Nephron (organoid): ENCODE results near the gene PLOD3.

ENCODE experiments used
- H3K27ac Mint-ChIP-seq, 3 experiments: 2 replicates each; pipeline ENCODE4 v1.8.0; 2020; ENCODE audit warnings: mixed read lengths in 3 of 3, mild to moderate bottlenecking in 2 of 3, moderate library complexity in 1 of 3
- H3K27me3 Mint-ChIP-seq: 2 replicates; pipeline ENCODE4 v1.8.0; 2021; ENCODE audit warnings: low read depth, mild to moderate bottlenecking, moderate library complexity, mixed read lengths
- H3K36me3 Mint-ChIP-seq: 2 replicates; pipeline ENCODE4 v1.8.0; 2020; ENCODE audit warnings: low read depth, mixed read lengths
- H3K4me1 Mint-ChIP-seq: 2 replicates; pipeline ENCODE4 v1.8.0; 2020; ENCODE audit warnings: mixed read lengths
- H3K4me3 Mint-ChIP-seq, 3 experiments: 2 replicates each; pipeline ENCODE4 v1.8.0; 2020; ENCODE audit warnings: mild to moderate bottlenecking in 3 of 3, mixed read lengths in 3 of 3, moderate library complexity in 2 of 3
- H3K9me3 Mint-ChIP-seq: 2 replicates; pipeline ENCODE4 v1.8.0; 2020; ENCODE audit warnings: mixed read lengths
- TF ChIP-seq, protein P1 (sequence below), 3 experiments: fragments of 200-600 bp; sonication (generic); IDR thresholded peaks; one replicate each; pipeline ENCODE4 v1.5.0; 2021; ENCODE audit warnings: antibody characterized with exemption in 3 of 3; ENCODE audit not compliant: unreplicated experiment in 3 of 3

Gene PLOD3

DNA sequence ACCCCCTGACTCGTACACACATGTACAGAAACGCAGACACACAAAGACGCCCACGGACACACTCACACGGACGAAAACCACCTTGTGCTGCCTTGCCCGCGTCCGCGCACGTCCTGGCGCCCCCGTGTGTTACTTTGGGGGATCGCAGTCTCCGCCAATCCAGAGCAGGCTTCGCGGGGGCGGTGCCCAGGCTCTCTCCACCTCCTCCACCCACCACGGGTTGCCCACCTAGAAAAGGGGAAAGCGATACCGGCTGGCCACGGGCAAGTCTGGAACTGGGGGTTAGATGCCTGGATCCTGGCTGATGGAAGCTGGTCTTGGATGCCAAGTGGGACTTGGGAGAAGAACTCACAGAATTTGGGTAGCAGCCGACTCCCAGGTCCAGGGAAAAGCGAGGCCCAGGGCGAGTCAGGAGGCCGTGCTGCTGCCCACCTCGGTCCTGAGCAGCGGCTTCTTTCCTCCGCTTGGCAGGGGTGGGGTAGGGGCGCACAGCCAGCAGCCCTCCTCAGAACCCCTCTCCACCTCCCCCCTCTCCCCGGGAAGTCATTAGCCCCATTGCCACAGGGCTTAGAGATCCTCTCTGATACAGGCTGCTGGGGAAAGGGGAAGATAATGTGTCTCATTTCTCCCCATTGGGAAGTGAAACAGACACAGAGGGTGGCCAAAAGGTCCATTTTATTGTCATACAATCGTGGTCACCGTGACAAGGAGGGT is 47.4 kb downstream of the PLOD3 start:
- Mint-ChIP-seq H3K9me3 (no peaks in the 10 kb centered on the region), H3K27me3 (peaks cover 100% of the 10 kb centered on the region), H3K4me1 (peaks cover 47% of the 10 kb centered on the region), H3K27ac (no peak overlapping the region), H3K36me3 (no peaks in the 10 kb centered on the region), H3K4me3 (peak overlapping the region in 2 of 3 experiments; percentile 19 to 73)
- TF ChIP-seq, protein P1, sequence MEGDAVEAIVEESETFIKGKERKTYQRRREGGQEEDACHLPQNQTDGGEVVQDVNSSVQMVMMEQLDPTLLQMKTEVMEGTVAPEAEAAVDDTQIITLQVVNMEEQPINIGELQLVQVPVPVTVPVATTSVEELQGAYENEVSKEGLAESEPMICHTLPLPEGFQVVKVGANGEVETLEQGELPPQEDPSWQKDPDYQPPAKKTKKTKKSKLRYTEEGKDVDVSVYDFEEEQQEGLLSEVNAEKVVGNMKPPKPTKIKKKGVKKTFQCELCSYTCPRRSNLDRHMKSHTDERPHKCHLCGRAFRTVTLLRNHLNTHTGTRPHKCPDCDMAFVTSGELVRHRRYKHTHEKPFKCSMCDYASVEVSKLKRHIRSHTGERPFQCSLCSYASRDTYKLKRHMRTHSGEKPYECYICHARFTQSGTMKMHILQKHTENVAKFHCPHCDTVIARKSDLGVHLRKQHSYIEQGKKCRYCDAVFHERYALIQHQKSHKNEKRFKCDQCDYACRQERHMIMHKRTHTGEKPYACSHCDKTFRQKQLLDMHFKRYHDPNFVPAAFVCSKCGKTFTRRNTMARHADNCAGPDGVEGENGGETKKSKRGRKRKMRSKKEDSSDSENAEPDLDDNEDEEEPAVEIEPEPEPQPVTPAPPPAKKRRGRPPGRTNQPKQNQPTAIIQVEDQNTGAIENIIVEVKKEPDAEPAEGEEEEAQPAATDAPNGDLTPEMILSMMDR (IDR thresholded peaks at IDR 0.05; ENCODE audit: unreplicated experiment in 3 of 3): peak; percentile 81 to 87 (median 86)

DNA sequence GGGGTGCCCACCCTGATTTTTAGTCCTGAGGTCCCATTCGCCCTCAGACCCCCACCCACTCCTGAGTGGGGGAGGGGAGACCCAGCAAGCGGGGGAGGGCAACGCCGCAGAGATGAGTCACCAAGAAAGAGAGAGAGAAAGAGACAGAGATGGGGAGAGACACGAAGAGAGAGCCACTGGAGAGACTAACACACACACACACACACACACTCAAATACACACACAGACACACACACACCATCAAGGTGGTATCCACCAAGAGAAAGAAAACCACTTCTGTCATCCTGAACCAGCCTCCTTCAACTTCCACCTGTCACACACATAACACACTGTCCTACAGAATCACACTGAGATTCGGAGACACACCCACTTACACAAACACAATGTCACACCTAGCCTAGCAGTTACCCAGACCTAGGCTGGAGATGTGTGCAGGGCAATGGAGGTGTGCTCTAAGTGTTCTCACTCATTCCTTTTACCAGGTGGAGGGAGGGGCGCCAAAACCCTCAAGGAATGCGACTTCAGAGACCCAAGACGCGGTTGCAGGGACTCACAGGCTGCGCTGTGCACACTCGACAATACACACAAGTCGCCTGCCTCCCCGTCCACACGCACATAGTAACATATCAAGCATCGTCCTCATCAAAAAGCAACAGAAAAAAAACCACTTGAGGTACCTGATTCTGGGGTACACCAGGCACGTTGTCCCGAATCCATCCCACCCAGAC is 48.1 kb downstream of the PLOD3 start:
- TF ChIP-seq, protein P1 (IDR thresholded peaks at IDR 0.05; ENCODE audit: unreplicated experiment in 3 of 3): no peak
- Mint-ChIP-seq H3K36me3 (no peaks in the 10 kb centered on the region), H3K27me3 (peaks cover 100% of the 10 kb centered on the region), H3K4me1 (peaks cover 47% of the 10 kb centered on the region), H3K4me3 (peak overlapping the region in 2 of 3 experiments; percentile 19 to 73), H3K27ac (no peak overlapping the region), H3K9me3 (no peaks in the 10 kb centered on the region)

DNA sequence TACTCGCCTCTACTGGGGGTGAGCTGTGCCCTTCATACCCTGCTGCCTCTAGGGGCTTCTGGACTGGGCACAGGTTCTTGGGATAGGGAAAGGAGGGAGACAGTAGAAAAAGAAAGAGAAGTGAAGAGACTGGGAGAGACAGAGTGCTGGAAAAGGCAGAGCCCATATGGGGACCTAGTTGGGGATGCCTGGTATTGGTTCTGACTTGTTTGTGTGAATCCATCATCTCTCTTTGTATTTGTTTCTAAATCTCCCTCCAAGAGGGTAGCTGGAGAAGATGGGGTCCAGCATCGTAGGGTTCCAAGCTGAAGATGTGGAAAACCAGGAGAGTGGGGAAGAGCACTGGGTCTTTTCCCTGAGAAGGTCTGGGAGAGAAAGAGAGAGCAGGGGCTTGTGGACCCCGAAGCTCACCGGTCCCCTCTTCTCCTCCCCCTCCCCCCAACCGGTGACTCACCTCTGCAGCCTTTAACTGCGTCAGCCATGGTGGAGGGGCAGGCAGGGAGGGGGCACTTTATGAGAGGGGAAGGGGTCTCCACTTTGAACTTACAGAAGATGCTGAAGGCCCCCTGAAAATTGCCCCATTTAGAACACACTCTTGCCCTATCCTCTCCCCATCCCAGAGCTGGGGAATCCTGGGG is 48.9 kb downstream of the PLOD3 start:
- Mint-ChIP-seq H3K4me1 (peaks cover 47% of the 10 kb centered on the region), H3K4me3 (peak overlapping the region in 2 of 3 experiments; percentile 10 to 39), H3K9me3 (no peaks in the 10 kb centered on the region), H3K36me3 (no peaks in the 10 kb centered on the region), H3K27ac (no peak overlapping the region), H3K27me3 (peaks cover 96% of the 10 kb centered on the region)
- TF ChIP-seq, protein P1 (IDR thresholded peaks at IDR 0.05; ENCODE audit: unreplicated experiment in 3 of 3): no peak

DNA sequence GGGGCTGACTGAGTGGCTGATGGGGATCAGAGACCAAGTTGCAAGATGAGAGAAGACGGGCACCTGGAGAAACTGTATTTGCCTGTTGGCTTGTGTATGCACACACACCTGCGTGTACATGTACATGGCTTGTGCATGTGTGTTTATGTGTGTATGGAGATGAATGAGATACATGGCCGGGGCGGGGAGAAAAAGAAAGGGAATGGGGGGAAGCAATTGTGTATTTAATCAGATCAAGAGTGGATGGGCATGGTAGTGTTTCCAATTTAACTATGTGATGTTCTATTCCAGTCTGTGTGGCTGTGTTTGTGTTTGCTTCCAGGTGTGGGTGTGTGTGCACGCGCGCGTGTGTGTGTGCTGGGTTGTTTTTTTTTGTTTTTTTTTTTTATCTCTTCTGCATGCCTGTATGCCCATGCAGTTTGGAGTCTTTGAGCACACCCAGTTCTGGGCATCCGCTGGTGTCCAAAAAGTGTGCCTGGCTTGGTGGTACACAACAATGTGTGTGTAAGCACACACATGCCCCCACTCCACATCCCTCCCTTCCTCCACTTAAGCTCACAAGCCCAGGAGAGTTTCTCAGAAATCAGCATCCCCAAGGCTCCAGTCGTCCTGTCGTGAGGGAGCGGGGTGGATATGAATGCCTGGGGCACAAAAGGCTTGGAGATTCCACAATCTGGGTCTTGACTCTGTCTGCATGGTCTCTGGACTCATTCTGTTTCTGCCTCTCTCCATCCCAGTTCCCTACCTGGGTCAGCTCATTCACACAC is 49.6 kb downstream of the PLOD3 start:
- Mint-ChIP-seq H3K4me1 (peaks cover 47% of the 10 kb centered on the region), H3K27me3 (peaks cover 95% of the 10 kb centered on the region), H3K4me3 (peak overlapping the region; percentile 2 to 39 (median 19)), H3K9me3 (no peaks in the 10 kb centered on the region), H3K36me3 (no peaks in the 10 kb centered on the region), H3K27ac (no peak overlapping the region)
- TF ChIP-seq, protein P1 (IDR thresholded peaks at IDR 0.05; ENCODE audit: unreplicated experiment in 3 of 3): no peak

DNA sequence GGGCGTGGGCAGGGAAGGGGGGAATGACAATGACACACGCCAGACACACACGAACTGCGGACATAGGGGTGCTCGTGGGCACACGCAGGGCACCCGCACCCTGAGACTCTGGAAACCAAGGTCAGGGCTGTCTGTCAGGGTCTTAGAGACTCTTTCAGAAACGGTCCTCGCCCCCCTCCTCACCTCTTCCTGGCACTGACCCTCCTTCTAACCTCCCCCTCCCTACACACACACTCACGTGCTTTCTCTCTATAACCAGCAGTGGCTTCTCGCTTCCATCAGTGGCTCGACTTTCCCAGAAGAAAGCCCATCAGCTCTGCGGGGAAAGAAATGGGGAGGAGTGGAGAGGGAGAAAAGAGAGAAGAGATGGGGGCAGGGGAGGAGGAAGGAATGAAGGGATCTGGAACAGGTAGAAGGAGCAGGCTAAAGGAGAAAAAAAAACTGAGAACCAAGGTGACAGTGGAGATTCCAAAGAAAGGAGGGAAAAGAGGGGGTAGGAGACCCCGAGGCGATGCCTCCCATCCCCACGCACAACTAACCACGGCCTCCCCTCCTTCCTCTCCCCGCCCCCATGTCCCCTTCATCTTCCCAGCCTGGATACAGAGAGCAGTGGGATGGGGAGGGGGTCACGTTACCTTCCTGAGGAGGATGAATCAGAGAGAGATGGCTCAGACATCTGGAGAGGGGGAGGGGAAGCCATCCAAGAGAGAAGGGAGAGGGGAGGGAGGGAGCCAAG is 50.3 kb downstream of the PLOD3 start:
- no peak overlapping the region for H3K27ac Mint-ChIP-seq
- TF ChIP-seq, protein P1 (IDR thresholded peaks at IDR 0.05; ENCODE audit: unreplicated experiment in 3 of 3): no peak
- peaks cover 92% of the 10 kb centered on the region for H3K27me3 Mint-ChIP-seq
- H3K4me1 Mint-ChIP-seq: peaks cover 51% of the 10 kb centered on the region
- H3K9me3 Mint-ChIP-seq: no peaks in the 10 kb centered on the region
- no peaks in the 10 kb centered on the region for H3K36me3 Mint-ChIP-seq
- H3K4me3 Mint-ChIP-seq: peak overlapping the region; percentile 35 to 78 (median 45)
